Hepatocyte (in vitro differentiated cells): ENCODE results near the gene CGB7.
"Not testable (repeated sequence)": the region's sequence is repeated elsewhere in the genome, so short reads cannot be mapped to it uniquely, and the experiment has no call there.

Experiments
- CTCF ChIP-seq: fragments of 200-600 bp; sonication (generic); IDR thresholded peaks from 2 replicates; pipeline ENCODE4 v1.5.1; 2016; ENCODE audit warnings: antibody characterized with exemption, mild to moderate bottlenecking; ENCODE audit not compliant: poor library complexity
- EZH2 ChIP-seq: fragments of 200-600 bp; sonication (generic); IDR thresholded peaks from 2 replicates; pipeline ENCODE4 v1.6.1; 2016; ENCODE audit warnings: antibody characterized with exemption, mild to moderate bottlenecking, borderline replicate concordance
- EZH2phosphoT487 ChIP-seq: fragments of 200-600 bp; sonication (generic); IDR thresholded peaks from one replicate; pipeline ENCODE4 v1.6.1; 2018; ENCODE audit warnings: antibody characterized with exemption, mild to moderate bottlenecking, low read depth, moderate library complexity; ENCODE audit not compliant: unreplicated experiment, severe bottlenecking

GRCh38 chr19:49038111-49038510 lies 19.4 kb downstream of the CGB7 start:
- TF ChIP-seq CTCF, EZH2, EZH2phosphoT487: not testable (repeated sequence)
